Caco-2 (cell line): ENCODE data around the gene TNKS2. TPM values are rescaled to one million over a fixed set of nuclear protein-coding genes. Genes with fewer than 3 reads are reported as not detected.

Source experiments
- BruUV-seq: library from RNA; stranded (reverse); fragments of 400-500 nt; replicated peaks from 2 replicates; lab custom pipeline; 2021; lab: Mats Ljungman, UMichigan
- CTCF ChIA-PET: fragments of 300-600 bp; sonication (Branson Sonifier 250); formaldehyde crosslinking; loops from one replicate; lab custom pipeline; 2022; ENCODE audit warnings: antibody characterized with exemption; lab: Charles Lee
- POLR2A ChIA-PET: fragments of 300-600 bp; sonication (Branson Sonifier 250); formaldehyde crosslinking; loops from one replicate; lab custom pipeline; 2022; ENCODE audit warnings: antibody characterized with exemption; lab: Charles Lee
- DNase-seq, 2 experiments: peaks; one replicate each; pipeline versions ENCODE4 v3.0.0 to v3.0.0-alpha.2; 2020 to 2022
- H3K27me3 ChIP-seq: replicated peaks from 2 replicates; pipeline ENCODE4 v1.6.0; 2011; ENCODE audit warnings: low read length; ENCODE audit not compliant: control insufficient read depth, insufficient read depth
- H3K36me3 ChIP-seq: 2 replicates; pipeline ENCODE4 v1.5.1; 2011; ENCODE audit warnings: low read length; ENCODE audit not compliant: control insufficient read depth, insufficient read depth
- H3K4me1 ChIP-seq: fragments of 250-450 bp; sonication (Bioruptor Pico); 2 replicates; pipeline ENCODE4 v1.5.1; 2020; ENCODE audit warnings: mild to moderate bottlenecking
- H3K4me3 ChIP-seq: 2 replicates; pipeline ENCODE4 v1.5.1; 2011; ENCODE audit warnings: low read depth, mild to moderate bottlenecking, control low read depth, low read length
- H3K9me3 ChIP-seq: fragments of 250-450 bp; sonication (Bioruptor Pico); 2 replicates; pipeline ENCODE4 v1.5.1; 2020; ENCODE audit warnings: mild to moderate bottlenecking, moderate library complexity
- H3K27ac Mint-ChIP-seq: one replicate; pipeline ENCODE4 v1.8.0; 2022; ENCODE audit warnings: mixed read lengths; ENCODE audit not compliant: unreplicated experiment
- H3K27me3 Mint-ChIP-seq: one replicate; pipeline ENCODE4 v1.8.0; 2022; ENCODE audit warnings: mixed read lengths; ENCODE audit not compliant: insufficient read depth, unreplicated experiment
- H3K36me3 Mint-ChIP-seq: one replicate; pipeline ENCODE4 v1.8.0; 2022; ENCODE audit warnings: mild to moderate bottlenecking, mixed read lengths; ENCODE audit not compliant: insufficient read depth, unreplicated experiment
- H3K4me1 Mint-ChIP-seq: one replicate; pipeline ENCODE4 v1.8.0; 2022; ENCODE audit warnings: low read depth, mixed read lengths; ENCODE audit not compliant: unreplicated experiment
- H3K4me3 Mint-ChIP-seq: one replicate; pipeline ENCODE4 v1.8.0; 2022; ENCODE audit warnings: mild to moderate bottlenecking, moderate library complexity, mixed read lengths; ENCODE audit not compliant: unreplicated experiment
- H3K9me3 Mint-ChIP-seq: one replicate; pipeline ENCODE4 v1.8.0; 2022; ENCODE audit warnings: mixed read lengths; ENCODE audit not compliant: unreplicated experiment
- CTCF ChIP-seq, 2 experiments: fragments of 200-600 bp in 1 of 2; IDR thresholded peaks; 1 replicate in 1 of 2; 2 replicates in 1 of 2; pipeline versions ENCODE4 v1.5.1 to v1.8.0; 2011 to 2022; ENCODE audit warnings: antibody characterized with exemption in 1 of 2, control low read depth in 1 of 2, inconsistent platforms in 1 of 2, low read depth in 1 of 2, low read length in 1 of 2, mild to moderate bottlenecking in 1 of 2, moderate library complexity in 1 of 2; ENCODE audit not compliant: insufficient read depth in 1 of 2, severe bottlenecking in 1 of 2, unreplicated experiment in 1 of 2
- intact Hi-C: fragments of 100-400 bp; cut with micrococcal nuclease; formaldehyde crosslinking; loops from one replicate; pipeline ENCODE4 v1.10.0; 2022; ENCODE audit not compliant: unreplicated experiment
- total RNA-seq: library from RNA; stranded (reverse); gene quantifications from 2 replicates; pipeline ENCODE4 v1.2.3, GENCODE V29; 2022

The TNKS2 gene
- total RNA-seq, 1 experiment from 2014 or later: 48.5 TPM

GRCh38 chr10:91758303-91759146, 39.7 kb upstream of the TNKS2 start:
- Histone ChIP-seq H3K4me1 (no peaks in the 10 kb centered on the region), H3K9me3 (0 out of 2 replicates have a peak, but pooled peaks cover 3% of the 10 kb centered on the region), H3K4me3 (no peak overlapping the region), H3K36me3 (no peaks in the 10 kb centered on the region), H3K27me3 (no peaks in the 10 kb centered on the region)
- ChIA-PET POLR2A (interaction anchor here (1.0 kb wide), 1 partner anchor 54 kb away, joined by 3 read pairs; no protein-coding TSS in a partner anchor), CTCF (interaction anchor here (0.5 to 2.1 kb wide), 9 partner anchors 11 to 678 kb away, joined by 3 to 8 read pairs (median 4); partner anchors contain the start of genes BTAF1, FGFBP3 and TNKS2)
- no peak overlapping the region for H3K27ac Mint-ChIP-seq
- H3K4me3 Mint-ChIP-seq: no peak overlapping the region
- H3K4me1 Mint-ChIP-seq: no peaks in the 10 kb centered on the region
- intact Hi-C loops: loop anchor here (1.0 to 5.0 kb wide), 5 partner anchors 40 to 151 kb away; partner anchors contain the start of genes FGFBP3 and TNKS2
- TF ChIP-seq CTCF (IDR thresholded peaks at IDR 0.05; ENCODE audit: insufficient read depth in 1 of 2, low read depth in 1 of 2, low read length in 1 of 2, severe bottlenecking in 1 of 2, unreplicated experiment in 1 of 2): peak; percentile 49 to 52
- DNase-seq: peak in 1 of 2 experiments; percentile 21
- no TSS peak for BruUV-seq
- no peaks in the 10 kb centered on the region for H3K36me3 Mint-ChIP-seq
- H3K9me3 Mint-ChIP-seq: peaks cover 12% of the 10 kb centered on the region
- H3K27me3 Mint-ChIP-seq: peaks cover 9% of the 10 kb centered on the region

DNA sequence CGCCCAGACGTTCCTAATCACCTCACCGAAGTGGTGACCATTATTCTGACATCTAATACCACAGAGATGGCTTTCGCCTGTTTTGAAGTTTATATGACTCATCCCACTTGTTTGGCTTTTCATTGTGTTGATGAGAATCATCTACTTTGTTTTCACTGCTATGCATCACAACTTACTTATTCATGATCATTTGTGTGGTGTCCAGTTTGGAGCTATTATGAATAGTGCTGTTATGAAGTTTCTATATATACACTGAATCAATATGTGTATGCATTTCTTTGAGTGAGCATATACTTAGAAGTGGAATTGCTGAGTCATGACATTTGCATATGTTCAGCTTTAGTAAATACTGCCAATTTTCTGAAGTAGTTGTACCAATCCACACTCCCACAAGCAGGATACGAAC, 38.6 kb upstream of the TNKS2 start:
- H3K4me1 Mint-ChIP-seq: no peaks in the 10 kb centered on the region
- no TSS peak for BruUV-seq
- Histone ChIP-seq H3K36me3 (no peaks in the 10 kb centered on the region), H3K27me3 (no peaks in the 10 kb centered on the region), H3K4me3 (no peak overlapping the region), H3K4me1 (no peaks in the 10 kb centered on the region), H3K9me3 (0 out of 2 replicates have a peak, but pooled peaks cover 3% of the 10 kb centered on the region)
- peaks cover 9% of the 10 kb centered on the region for H3K27me3 Mint-ChIP-seq
- intact Hi-C loops: loop anchor here (2.0 to 5.0 kb wide), 4 partner anchors 39 to 97 kb away; partner anchors contain the start of gene TNKS2
- no peak for TF ChIP-seq CTCF (IDR thresholded peaks at IDR 0.05; ENCODE audit: insufficient read depth in 1 of 2, low read depth in 1 of 2, low read length in 1 of 2, severe bottlenecking in 1 of 2, unreplicated experiment in 1 of 2)
- no peak overlapping the region for H3K27ac Mint-ChIP-seq
- POLR2A ChIA-PET: no interaction called here
- no peak for DNase-seq
- H3K36me3 Mint-ChIP-seq: no peaks in the 10 kb centered on the region
- no peak overlapping the region for H3K4me3 Mint-ChIP-seq
- CTCF ChIA-PET: interaction anchor here (0.9 to 2.1 kb wide), 2 partner anchors 37 to 149 kb away, joined by 3 to 8 read pairs; partner anchors contain the start of gene FGFBP3
- H3K9me3 Mint-ChIP-seq: peaks cover 12% of the 10 kb centered on the region

- no peaks in the 10 kb centered on the region for H3K36me3 Mint-ChIP-seq
- H3K9me3 ChIP-seq: no peaks in the 10 kb centered on the region
- no peaks in the 10 kb centered on the region for H3K27me3 ChIP-seq
- H3K4me3 Mint-ChIP-seq: no peak overlapping the region
- no peaks in the 10 kb centered on the region for H3K4me1 Mint-ChIP-seq
- no peaks in the 10 kb centered on the region for H3K36me3 ChIP-seq
- peaks cover 9% of the 10 kb centered on the region for H3K27me3 Mint-ChIP-seq
- CTCF ChIA-PET: no interaction called here
- no peaks in the 10 kb centered on the region for H3K4me1 ChIP-seq
- peaks cover 12% of the 10 kb centered on the region for H3K9me3 Mint-ChIP-seq
- DNase-seq: no peak
- H3K27ac Mint-ChIP-seq: no peak overlapping the region
- BruUV-seq: no TSS peak
- intact Hi-C loops: no loop called here
- H3K4me3 ChIP-seq: no peak overlapping the region
- POLR2A ChIA-PET: no interaction called here
- no peak for TF ChIP-seq CTCF (IDR thresholded peaks at IDR 0.05; ENCODE audit: insufficient read depth in 1 of 2, low read depth in 1 of 2, low read length in 1 of 2, severe bottlenecking in 1 of 2, unreplicated experiment in 1 of 2)
Measured at GRCh38 chr10:91761721-91762120, 36.5 kb upstream of the TNKS2 start.
